Measurements from ENCODE around the gene RYR3. TPM values are rescaled to one million over a fixed set of nuclear protein-coding genes. Genes with fewer than 3 reads are reported as not detected.

RYR3 gene
- polyA plus RNA-seq, 1 donor (not counting 4 experiments of a cell fraction or from before 2014, with no cell fraction given): 0.04 TPM

- dilution Hi-C loops (cut with MboI; ENCODE audit: extremely low pct_ligation_motif_present, low sequenced_read_pairs): no loop called here
- H3K4me1 ChIP-seq (ENCODE audit: control insufficient read depth, extremely low read depth, insufficient read depth, low read length): peaks cover 11% of the 10 kb centered on the region
- no peak overlapping the region for H3K4me2 ChIP-seq (ENCODE audit: control insufficient read depth, extremely low read depth, insufficient read depth, low read depth, low read length)
- H3K9me1 ChIP-seq (ENCODE audit: control insufficient read depth, extremely low read depth, insufficient read depth, low read length): no peaks in the 10 kb centered on the region
- TF ChIP-seq CTCF (optimal IDR thresholded peaks at IDR 0.05 in 1 of 3, IDR thresholded peaks at IDR 0.05 in 1 of 3, conservative IDR thresholded peaks at IDR 0.05 in 1 of 3; ENCODE audit: extremely low read depth in 1 of 3, insufficient read depth in 2 of 3, low read length in 3 of 3) (no peak), EZH2 (IDR thresholded peaks at IDR 0.05; ENCODE audit: low read length) (no peak)
- no peak for DNase-seq (ENCODE audit: low read depth, low spot score)
- no peaks in the 10 kb centered on the region for H3K79me2 ChIP-seq (ENCODE audit: control insufficient read depth, insufficient read depth, low read length)
- no peaks in the 10 kb centered on the region for H3K36me3 ChIP-seq (ENCODE audit: control insufficient read depth in 2 of 2, extremely low read depth in 1 of 2, insufficient read depth in 2 of 2, low read length in 2 of 2)
- no peaks in the 10 kb centered on the region for H4K20me1 ChIP-seq (ENCODE audit: control insufficient read depth, extremely low read depth, insufficient read depth, low read length)
- no peak overlapping the region for H3K9ac ChIP-seq (ENCODE audit: control insufficient read depth, extremely low read depth, insufficient read depth, low read length)
- H3K9me3 ChIP-seq (ENCODE audit: control insufficient read depth, low read depth, low read length): no peaks in the 10 kb centered on the region
- no peak for FAIRE-seq
- no peak overlapping the region for H3K27ac ChIP-seq (ENCODE audit: control insufficient read depth, insufficient read depth, low read length)
- H3K27me3 ChIP-seq (ENCODE audit: control insufficient read depth, extremely low read depth, insufficient read depth, low read length): no peaks in the 10 kb centered on the region
- no peak overlapping the region for H3K4me3 ChIP-seq (ENCODE audit: control insufficient read depth in 2 of 3, extremely low read depth in 1 of 3, insufficient read depth in 2 of 3, low read depth in 1 of 3, low read length in 3 of 3)
- no peak overlapping the region for H2AFZ ChIP-seq (ENCODE audit: control insufficient read depth, low read length)
Measured at GRCh38 chr15:33857726-33858125, 547.0 kb downstream of the RYR3 start.

- no peaks in the 10 kb centered on the region for H3K27me3 ChIP-seq (ENCODE audit: control insufficient read depth, extremely low read depth, insufficient read depth, low read length)
- no peaks in the 10 kb centered on the region for H3K9me3 ChIP-seq (ENCODE audit: control insufficient read depth, low read depth, low read length)
- dilution Hi-C loops (cut with MboI; ENCODE audit: extremely low pct_ligation_motif_present, low sequenced_read_pairs): no loop called here
- TF ChIP-seq EZH2 (IDR thresholded peaks at IDR 0.05; ENCODE audit: low read length) (no peak), CTCF (optimal IDR thresholded peaks at IDR 0.05 in 1 of 3, IDR thresholded peaks at IDR 0.05 in 1 of 3, conservative IDR thresholded peaks at IDR 0.05 in 1 of 3; ENCODE audit: extremely low read depth in 1 of 3, insufficient read depth in 2 of 3, low read length in 3 of 3) (no peak)
- no peak overlapping the region for H2AFZ ChIP-seq (ENCODE audit: control insufficient read depth, low read length)
- H3K9ac ChIP-seq (ENCODE audit: control insufficient read depth, extremely low read depth, insufficient read depth, low read length): no peak overlapping the region
- no peaks in the 10 kb centered on the region for H3K36me3 ChIP-seq (ENCODE audit: control insufficient read depth in 2 of 2, extremely low read depth in 1 of 2, insufficient read depth in 2 of 2, low read length in 2 of 2)
- H3K9me1 ChIP-seq (ENCODE audit: control insufficient read depth, extremely low read depth, insufficient read depth, low read length): no peaks in the 10 kb centered on the region
- H3K4me2 ChIP-seq (ENCODE audit: control insufficient read depth, extremely low read depth, insufficient read depth, low read depth, low read length): no peak overlapping the region
- H3K79me2 ChIP-seq (ENCODE audit: control insufficient read depth, insufficient read depth, low read length): no peaks in the 10 kb centered on the region
- DNase-seq (ENCODE audit: low read depth, low spot score) (no peak), FAIRE-seq (no peak)
- H3K27ac ChIP-seq (ENCODE audit: control insufficient read depth, insufficient read depth, low read length): no peak overlapping the region
- H3K4me1 ChIP-seq (ENCODE audit: control insufficient read depth, extremely low read depth, insufficient read depth, low read length): peaks cover 11% of the 10 kb centered on the region
- no peak overlapping the region for H3K4me3 ChIP-seq (ENCODE audit: control insufficient read depth in 2 of 3, extremely low read depth in 1 of 3, insufficient read depth in 2 of 3, low read depth in 1 of 3, low read length in 3 of 3)
- H4K20me1 ChIP-seq (ENCODE audit: control insufficient read depth, extremely low read depth, insufficient read depth, low read length): no peaks in the 10 kb centered on the region
Measured at GRCh38 chr15:33858836-33859235, 548.1 kb downstream of the RYR3 start.
